ENCODE measurements around the gene TM2D1.
"Not testable (repeated sequence)": the region's sequence is repeated elsewhere in the genome, so short reads cannot be mapped to it uniquely, and the experiment has no call there.

The TM2D1 gene

GRCh38 chr1:61711969-61712368 lies 13.0 kb downstream of the TM2D1 start:
- DNase-seq: no peak

DNA sequence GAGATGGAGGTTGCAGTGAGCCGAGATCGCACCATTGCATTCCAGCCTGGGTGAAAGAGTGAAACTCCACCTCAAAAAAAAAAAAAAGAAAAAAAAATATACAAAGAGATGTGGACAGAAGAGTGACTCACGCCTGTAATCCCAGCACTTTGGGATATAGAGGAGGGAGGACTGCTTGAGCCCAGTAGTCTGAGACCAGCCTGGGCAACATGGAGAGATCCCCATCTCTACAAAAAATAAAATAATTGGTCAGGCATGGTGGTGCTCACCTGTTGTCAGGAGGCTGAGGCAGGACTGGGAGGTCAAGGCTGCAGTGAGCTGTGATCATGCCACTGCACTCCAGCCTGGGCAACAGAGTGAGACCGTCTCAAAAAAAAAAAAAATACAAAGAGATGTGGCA lies 13.7 kb downstream of the TM2D1 start:
- not testable (repeated sequence) for DNase-seq

GRCh38 chr1:61709908-61710289 lies 15.0 kb downstream of the TM2D1 start:
- DNase-seq: no peak

- no peak for DNase-seq
These were observed 15.7 kb downstream of the TM2D1 start for GRCh38 chr1:61708953-61709907.

GRCh38 chr1:61699911-61700851 lies 24.8 kb downstream of the TM2D1 start:
- DNase-seq: no peak

GRCh38 chr1:61692155-61692800 lies 32.7 kb downstream of the TM2D1 start:
- no peak for DNase-seq

GRCh38 chr1:61687901-61688300 lies 37.0 kb downstream of the TM2D1 start:
- DNase-seq: no peak

- DNase-seq: no peak
These were observed 42.0 kb downstream of the TM2D1 start for GRCh38 chr1:61682891-61683290.

DNA sequence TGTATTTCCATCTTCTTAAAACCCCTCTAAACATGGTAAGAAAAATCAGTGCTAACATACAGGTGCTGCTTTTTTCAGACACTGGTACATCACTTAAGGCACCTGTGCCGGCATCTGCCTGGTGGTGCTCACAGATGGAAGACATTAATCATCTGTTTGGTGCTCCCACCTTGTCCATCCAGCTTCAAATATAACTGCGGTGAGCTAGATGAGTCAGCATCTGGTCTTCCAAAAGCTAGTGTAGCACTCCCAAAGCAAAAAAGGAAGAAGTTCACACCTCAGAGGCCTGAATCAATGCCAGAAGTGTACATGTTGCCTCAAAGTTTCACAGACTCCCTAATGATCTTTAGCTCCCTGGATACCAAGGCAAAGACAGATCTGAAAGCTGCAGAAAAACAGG lies 44.4 kb downstream of the TM2D1 start:
- no peak for DNase-seq

DNA sequence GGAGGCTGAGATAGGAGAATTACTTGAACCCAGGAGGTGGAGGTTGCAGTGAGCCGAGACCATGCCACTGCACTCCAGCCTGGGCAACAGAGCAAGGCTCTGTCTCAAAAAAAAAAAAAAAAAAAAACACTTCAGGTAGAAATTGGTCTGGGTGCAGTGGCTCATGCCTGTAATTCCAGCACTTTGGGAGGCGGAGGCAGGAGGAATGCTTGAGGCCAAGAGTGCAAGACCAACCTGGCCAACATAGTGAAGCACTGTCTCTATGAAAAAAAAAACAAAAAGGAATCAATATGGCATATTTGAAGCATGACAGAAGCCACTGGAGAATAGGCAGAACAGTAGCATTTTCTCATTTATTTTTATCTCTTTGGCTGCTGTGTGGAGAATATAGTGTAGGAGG lies 48.1 kb downstream of the TM2D1 start:
- not testable (repeated sequence) for DNase-seq

GRCh38 chr1:61674221-61674620 lies 50.7 kb downstream of the TM2D1 start:
- no peak for DNase-seq

- no peak for DNase-seq
These were observed 52.6 kb downstream of the TM2D1 start for GRCh38 chr1:61672376-61672775.

DNA sequence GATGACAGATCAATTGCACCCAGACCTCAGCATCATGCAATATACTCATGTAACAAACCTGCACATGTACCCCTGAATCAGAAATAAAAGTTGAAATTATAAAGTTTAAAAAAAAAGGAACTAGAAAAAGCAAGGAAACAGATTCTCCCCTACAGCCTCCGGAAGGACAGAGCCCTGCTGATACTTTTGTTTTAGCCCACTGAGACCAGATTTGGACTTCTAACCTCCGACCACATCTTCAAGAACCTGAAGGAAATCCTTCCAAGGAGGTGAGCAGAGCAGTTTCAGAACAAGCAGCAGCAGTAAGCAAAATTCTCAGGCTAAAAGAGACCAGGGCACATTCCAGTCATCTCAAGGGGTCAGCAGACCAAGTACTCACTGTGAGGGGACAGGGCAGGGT lies 54.5 kb downstream of the TM2D1 start:
- DNase-seq: no peak

- DNase-seq: no peak
These were observed 54.9 kb downstream of the TM2D1 start for GRCh38 chr1:61670016-61670415.

- DNase-seq: no peak
These were observed 65.9 kb downstream of the TM2D1 start for GRCh38 chr1:61659061-61659460.

GRCh38 chr1:61655453-61655852 lies 69.5 kb downstream of the TM2D1 start:
- DNase-seq: no peak

- no peak for DNase-seq
These were observed 70.9 kb downstream of the TM2D1 start for GRCh38 chr1:61654067-61654466.

DNA sequence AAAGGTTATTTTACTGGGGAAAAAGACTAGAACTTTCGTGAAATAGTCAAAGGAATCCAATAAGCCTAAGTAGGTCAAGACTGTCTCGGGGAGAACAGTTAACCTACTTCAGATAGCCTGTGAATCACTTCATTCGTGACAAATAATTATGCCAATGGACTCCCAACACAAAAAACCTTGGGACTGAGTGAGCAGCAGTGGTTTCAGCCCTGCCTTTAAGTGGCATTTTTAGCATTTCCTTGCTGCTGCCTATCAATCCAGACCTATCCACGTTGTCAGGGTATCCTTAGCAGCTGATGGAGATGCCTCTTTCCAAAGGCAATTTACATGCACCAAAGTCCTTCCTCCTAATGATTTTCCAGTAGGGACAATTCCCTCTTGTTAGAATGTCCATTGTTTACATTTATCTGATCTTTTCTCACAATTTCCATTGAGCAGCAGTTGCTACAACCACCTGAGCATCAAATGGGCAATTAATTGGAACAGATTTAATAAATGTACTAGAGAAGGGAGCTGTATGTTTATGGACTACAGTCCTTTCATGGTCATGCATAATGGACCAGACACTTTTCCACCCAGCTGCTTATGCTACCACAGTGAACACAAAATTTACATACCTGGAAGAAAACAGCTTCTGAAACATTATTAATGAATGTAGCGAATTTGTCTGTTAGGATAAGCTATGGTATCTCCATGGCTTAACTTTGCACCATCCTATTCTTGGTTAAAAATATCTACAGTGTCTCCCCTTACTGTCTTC lies 75.8 kb downstream of the TM2D1 start:
- DNase-seq: no peak

- DNase-seq: no peak
These were observed 77.8 kb downstream of the TM2D1 start for GRCh38 chr1:61647142-61647541.

- DNase-seq: no peak
These were observed 79.5 kb downstream of the TM2D1 start for GRCh38 chr1:61645476-61645875.

- DNase-seq: no peak
These were observed 80.6 kb downstream of the TM2D1 start for GRCh38 chr1:61644303-61644702.

DNA sequence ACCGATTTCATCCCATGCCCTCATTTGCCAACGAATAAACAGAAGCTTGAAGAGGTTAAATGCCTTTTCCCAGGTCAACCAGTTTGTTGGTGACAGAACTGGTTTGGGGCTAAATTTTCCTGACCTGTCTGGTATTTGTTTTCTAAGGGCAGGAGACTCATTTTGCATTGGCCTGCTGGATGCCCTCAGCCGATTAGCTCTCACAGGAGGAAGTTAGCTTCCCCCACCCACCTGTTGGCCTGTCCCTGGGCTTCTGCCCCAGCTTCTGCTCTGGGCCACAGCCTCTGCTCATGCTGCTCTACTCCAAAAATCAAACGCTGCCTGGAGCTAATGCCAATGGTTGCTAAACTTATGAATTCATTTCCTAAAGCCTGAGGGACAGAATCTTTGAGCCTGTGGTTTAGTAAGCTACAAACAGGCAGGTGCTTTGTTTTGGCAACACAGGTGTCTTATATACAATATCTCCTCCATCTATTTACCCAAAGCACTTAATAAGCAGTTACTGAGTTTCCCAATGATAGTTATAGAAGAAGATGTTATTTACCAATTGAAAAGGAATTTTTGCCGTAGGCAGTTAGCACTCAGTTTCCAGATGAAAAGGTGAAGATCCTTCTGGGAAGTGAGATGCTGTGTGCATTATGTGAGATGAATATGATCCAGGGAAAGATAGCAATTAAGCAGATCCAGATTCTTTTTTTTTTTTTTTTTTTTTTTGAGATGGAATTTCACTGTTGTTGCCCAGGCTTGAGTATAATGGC lies 82.3 kb downstream of the TM2D1 start:
- DNase-seq: no peak
